HCT116 (cell line): ENCODE results near the gene DPH2.

Experiments
- ELF1 ChIP-seq: IDR thresholded peaks from 2 replicates; pipeline ENCODE4 v1.6.1; 2012; ENCODE audit warnings: low read depth, borderline replicate concordance
- EZH2 ChIP-seq: fragments of 200-600 bp; sonication (generic); IDR thresholded peaks from 2 replicates; pipeline ENCODE4 v1.6.1; 2017; ENCODE audit warnings: antibody characterized with exemption, mixed run types
- EZH2phosphoT487 ChIP-seq: fragments of 200-600 bp; IDR thresholded peaks from 2 replicates; pipeline ENCODE4 v1.6.1; 2018; ENCODE audit warnings: antibody characterized with exemption, borderline replicate concordance
- JUND ChIP-seq: IDR thresholded peaks from 2 replicates; pipeline ENCODE4 v1.6.1; 2012
- MAX ChIP-seq: IDR thresholded peaks from 2 replicates; pipeline ENCODE4 v1.6.1; 2012
- POLR2A ChIP-seq: IDR thresholded peaks from 2 replicates; pipeline ENCODE4 v1.7.0; 2011; ENCODE audit warnings: borderline replicate concordance; ENCODE audit not compliant: insufficient read depth, insufficient read length; ENCODE audit errors: extremely low read depth
- POLR2AphosphoS5 ChIP-seq: IDR thresholded peaks from 2 replicates; pipeline ENCODE4 v1.6.1; 2011; ENCODE audit warnings: mild to moderate bottlenecking, low read depth, low read length, moderate library complexity
- RAD21 ChIP-seq: IDR thresholded peaks from 2 replicates; pipeline ENCODE4 v1.6.1; 2012; ENCODE audit warnings: low read depth, mild to moderate bottlenecking
- SP1 ChIP-seq: IDR thresholded peaks from 2 replicates; pipeline ENCODE4 v1.6.1; 2012; ENCODE audit warnings: low read depth
- YY1 ChIP-seq: IDR thresholded peaks from 2 replicates; pipeline ENCODE4 v1.6.1; 2011; ENCODE audit warnings: low read length, low read depth, moderate library complexity, mild to moderate bottlenecking; ENCODE audit not compliant: insufficient replicate concordance; ENCODE audit errors: extremely low read depth
- ZFX ChIP-seq: fragments of 450-650 bp; IDR thresholded peaks from 2 replicates; pipeline ENCODE4 v1.6.1; 2017
- ZNF274 ChIP-seq: fragments of 200-500 bp; sonication (Bioruptor generic); IDR thresholded peaks from 2 replicates; pipeline ENCODE4 v1.6.1; 2014; ENCODE audit warnings: mild to moderate bottlenecking, low read depth, low read length, inconsistent platforms
- TF ChIP-seq, protein P1 (sequence below), 3 experiments: fragments of 200-600 bp in 1 of 3; sonication (generic) in 1 of 3; IDR thresholded peaks in 2 of 3; conservative IDR thresholded peaks in 1 of 3; 2 replicates each; pipeline ENCODE4 v1.5.1; 2012 to 2017; ENCODE audit warnings: low read depth in 2 of 3, low read length in 2 of 3, antibody characterized with exemption in 1 of 3, borderline replicate concordance in 1 of 3, control low read depth in 1 of 3, mild to moderate bottlenecking in 1 of 3, mixed read lengths in 1 of 3, mixed run types in 1 of 3, moderate library complexity in 1 of 3; ENCODE audit not compliant: insufficient read depth in 1 of 3
- TF ChIP-seq, protein P2 (sequence below): IDR thresholded peaks from 2 replicates; pipeline ENCODE4 v1.6.1; 2011; ENCODE audit warnings: mild to moderate bottlenecking, low read length, moderate library complexity; ENCODE audit not compliant: insufficient replicate concordance; ENCODE audit errors: extremely low read depth

DNA sequence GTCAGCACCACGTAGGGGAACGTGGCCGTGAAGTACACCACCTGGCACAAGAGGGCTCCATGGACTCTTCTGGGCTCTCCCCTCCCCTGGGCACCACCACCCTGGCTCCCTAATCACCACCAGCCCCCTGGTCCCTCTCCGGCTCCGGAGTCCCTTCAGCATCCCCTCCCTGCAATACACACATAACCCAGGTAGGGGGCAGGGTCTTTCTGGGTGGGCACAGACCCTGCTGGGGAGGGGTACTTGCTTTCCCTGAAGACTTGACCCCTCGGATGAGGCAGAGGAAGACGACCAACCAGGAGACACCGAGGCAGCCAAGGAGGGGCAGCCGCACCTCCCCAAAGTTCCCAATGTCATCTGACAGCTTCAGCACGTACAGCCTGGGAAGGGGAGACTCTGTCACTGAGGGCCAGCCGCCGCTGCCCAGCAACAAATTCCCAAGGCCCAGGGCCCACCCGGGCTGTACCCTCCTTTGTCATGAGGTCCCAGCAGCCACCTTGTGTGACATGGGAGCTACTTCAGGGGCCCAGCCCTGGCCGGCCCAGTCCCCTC, 32.9 kb downstream of the DPH2 start:
- TF ChIP-seq, protein P1, sequence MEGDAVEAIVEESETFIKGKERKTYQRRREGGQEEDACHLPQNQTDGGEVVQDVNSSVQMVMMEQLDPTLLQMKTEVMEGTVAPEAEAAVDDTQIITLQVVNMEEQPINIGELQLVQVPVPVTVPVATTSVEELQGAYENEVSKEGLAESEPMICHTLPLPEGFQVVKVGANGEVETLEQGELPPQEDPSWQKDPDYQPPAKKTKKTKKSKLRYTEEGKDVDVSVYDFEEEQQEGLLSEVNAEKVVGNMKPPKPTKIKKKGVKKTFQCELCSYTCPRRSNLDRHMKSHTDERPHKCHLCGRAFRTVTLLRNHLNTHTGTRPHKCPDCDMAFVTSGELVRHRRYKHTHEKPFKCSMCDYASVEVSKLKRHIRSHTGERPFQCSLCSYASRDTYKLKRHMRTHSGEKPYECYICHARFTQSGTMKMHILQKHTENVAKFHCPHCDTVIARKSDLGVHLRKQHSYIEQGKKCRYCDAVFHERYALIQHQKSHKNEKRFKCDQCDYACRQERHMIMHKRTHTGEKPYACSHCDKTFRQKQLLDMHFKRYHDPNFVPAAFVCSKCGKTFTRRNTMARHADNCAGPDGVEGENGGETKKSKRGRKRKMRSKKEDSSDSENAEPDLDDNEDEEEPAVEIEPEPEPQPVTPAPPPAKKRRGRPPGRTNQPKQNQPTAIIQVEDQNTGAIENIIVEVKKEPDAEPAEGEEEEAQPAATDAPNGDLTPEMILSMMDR (IDR thresholded peaks at IDR 0.05 in 2 of 3, conservative IDR thresholded peaks at IDR 0.05 in 1 of 3; ENCODE audit: borderline replicate concordance in 1 of 3, insufficient read depth in 1 of 3, low read depth in 2 of 3, low read length in 2 of 3) = peak in 2 of 3 experiments; percentile 39 to 47; a peak in 4 of 6 replicates
- no peak for TF ChIP-seq POLR2AphosphoS5
- TF ChIP-seq ZFX = no peak
- TF ChIP-seq SP1 = no peak
- TF ChIP-seq EZH2 = no peak
- TF ChIP-seq MAX = no peak
- no peak for TF ChIP-seq ELF1
- no peak for TF ChIP-seq POLR2A
- TF ChIP-seq, protein P2, sequence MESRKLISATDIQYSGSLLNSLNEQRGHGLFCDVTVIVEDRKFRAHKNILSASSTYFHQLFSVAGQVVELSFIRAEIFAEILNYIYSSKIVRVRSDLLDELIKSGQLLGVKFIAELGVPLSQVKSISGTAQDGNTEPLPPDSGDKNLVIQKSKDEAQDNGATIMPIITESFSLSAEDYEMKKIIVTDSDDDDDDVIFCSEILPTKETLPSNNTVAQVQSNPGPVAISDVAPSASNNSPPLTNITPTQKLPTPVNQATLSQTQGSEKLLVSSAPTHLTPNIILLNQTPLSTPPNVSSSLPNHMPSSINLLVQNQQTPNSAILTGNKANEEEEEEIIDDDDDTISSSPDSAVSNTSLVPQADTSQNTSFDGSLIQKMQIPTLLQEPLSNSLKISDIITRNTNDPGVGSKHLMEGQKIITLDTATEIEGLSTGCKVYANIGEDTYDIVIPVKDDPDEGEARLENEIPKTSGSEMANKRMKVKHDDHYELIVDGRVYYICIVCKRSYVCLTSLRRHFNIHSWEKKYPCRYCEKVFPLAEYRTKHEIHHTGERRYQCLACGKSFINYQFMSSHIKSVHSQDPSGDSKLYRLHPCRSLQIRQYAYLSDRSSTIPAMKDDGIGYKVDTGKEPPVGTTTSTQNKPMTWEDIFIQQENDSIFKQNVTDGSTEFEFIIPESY = no peak
- TF ChIP-seq ZNF274 = no peak
- TF ChIP-seq YY1 = no peak
- TF ChIP-seq EZH2phosphoT487 = no peak
- TF ChIP-seq JUND = no peak
- TF ChIP-seq RAD21 = no peak
